ENCODE data around the gene MYEOV.

Gene MYEOV

GRCh38 chr11:69245491-69246345 lies 48.2 kb upstream of the MYEOV start:
- H3K9me2 ChIP-seq (replicated peaks; ENCODE audit: insufficient read depth, low read length): no peaks in the 10 kb centered on the region
- H3F3A ChIP-seq (ENCODE audit: insufficient read depth): no peaks in the 10 kb centered on the region
- no peaks in the 10 kb centered on the region for H3K79me2 ChIP-seq (ENCODE audit: insufficient read depth, low read length)
- H4K20me1 ChIP-seq (ENCODE audit: low read depth, low read length): no peaks in the 10 kb centered on the region
- H2AFZ ChIP-seq (ENCODE audit: low read depth, low read length, severe bottlenecking): no peak overlapping the region
- no peaks in the 10 kb centered on the region for H3K27me3 ChIP-seq (ENCODE audit: low read length)
- H3K36me3 ChIP-seq (ENCODE audit: low read length): no peaks in the 10 kb centered on the region
- H3K27ac ChIP-seq (ENCODE audit: low read depth, low read length): no peak overlapping the region
- no peak overlapping the region for H3K9ac ChIP-seq (ENCODE audit: low read length)
- no peaks in the 10 kb centered on the region for H3K9me3 ChIP-seq (ENCODE audit: insufficient read depth, low read length)
- no peak overlapping the region for H3K4me2 ChIP-seq (ENCODE audit: low read depth, low read length, poor library complexity, severe bottlenecking)
- no peak overlapping the region for H3K4me3 ChIP-seq (ENCODE audit: insufficient read depth, low read length, poor library complexity, severe bottlenecking)
- TF ChIP-seq CTCF (IDR thresholded peaks at IDR 0.05; ENCODE audit: insufficient read depth, low read length, poor library complexity, severe bottlenecking) (no peak), EZH2phosphoT487 (conservative IDR thresholded peaks at IDR 0.05; ENCODE audit: low read length) (no peak)

GRCh38 chr11:69249311-69250185 lies 44.4 kb upstream of the MYEOV start:
- TF ChIP-seq EZH2phosphoT487 (conservative IDR thresholded peaks at IDR 0.05; ENCODE audit: low read length) (no peak), CTCF (IDR thresholded peaks at IDR 0.05; ENCODE audit: insufficient read depth, low read length, poor library complexity, severe bottlenecking) (no peak)
- no peak overlapping the region for H3K27ac ChIP-seq (ENCODE audit: low read depth, low read length)
- H4K20me1 ChIP-seq (ENCODE audit: low read depth, low read length): no peaks in the 10 kb centered on the region
- H3K4me3 ChIP-seq (ENCODE audit: insufficient read depth, low read length, poor library complexity, severe bottlenecking): no peak overlapping the region
- H3K36me3 ChIP-seq (ENCODE audit: low read length): no peaks in the 10 kb centered on the region
- H3K9me2 ChIP-seq (replicated peaks; ENCODE audit: insufficient read depth, low read length): no peaks in the 10 kb centered on the region
- no peaks in the 10 kb centered on the region for H3F3A ChIP-seq (ENCODE audit: insufficient read depth)
- H2AFZ ChIP-seq (ENCODE audit: low read depth, low read length, severe bottlenecking): no peak overlapping the region
- H3K79me2 ChIP-seq (ENCODE audit: insufficient read depth, low read length): no peaks in the 10 kb centered on the region
- H3K9me3 ChIP-seq (ENCODE audit: insufficient read depth, low read length): no peaks in the 10 kb centered on the region
- no peak overlapping the region for H3K9ac ChIP-seq (ENCODE audit: low read length)
- no peak overlapping the region for H3K4me2 ChIP-seq (ENCODE audit: low read depth, low read length, poor library complexity, severe bottlenecking)
- no peaks in the 10 kb centered on the region for H3K27me3 ChIP-seq (ENCODE audit: low read length)

- Histone ChIP-seq H3K9me3 (ENCODE audit: insufficient read depth, low read length) (no peaks in the 10 kb centered on the region), H2AFZ (ENCODE audit: low read depth, low read length, severe bottlenecking) (no peak overlapping the region), H3F3A (ENCODE audit: insufficient read depth) (no peaks in the 10 kb centered on the region), H3K36me3 (ENCODE audit: low read length) (no peaks in the 10 kb centered on the region), H3K79me2 (ENCODE audit: insufficient read depth, low read length) (no peaks in the 10 kb centered on the region), H3K9me2 (replicated peaks; ENCODE audit: insufficient read depth, low read length) (no peaks in the 10 kb centered on the region), H3K9ac (ENCODE audit: low read length) (no peak overlapping the region), H3K4me2 (ENCODE audit: low read depth, low read length, poor library complexity, severe bottlenecking) (no peak overlapping the region), H3K27me3 (ENCODE audit: low read length) (no peaks in the 10 kb centered on the region), H3K27ac (ENCODE audit: low read depth, low read length) (no peak overlapping the region), H3K4me3 (ENCODE audit: insufficient read depth, low read length, poor library complexity, severe bottlenecking) (no peak overlapping the region), H4K20me1 (ENCODE audit: low read depth, low read length) (no peaks in the 10 kb centered on the region)
- TF ChIP-seq EZH2phosphoT487 (conservative IDR thresholded peaks at IDR 0.05; ENCODE audit: low read length) (no peak), CTCF (IDR thresholded peaks at IDR 0.05; ENCODE audit: insufficient read depth, low read length, poor library complexity, severe bottlenecking) (no peak)
Measured at GRCh38 chr11:69250186-69251056, 43.5 kb upstream of the MYEOV start.
